Glutamatergic neuron (in vitro differentiated cells): ENCODE data around the gene SASH1. TPM values are rescaled to one million over a fixed set of nuclear protein-coding genes. Genes with fewer than 3 reads are reported as not detected.

Experiments
- DNase-seq: peaks from one replicate; pipeline ENCODE4 v3.0.0; 2022
- H3K27ac Mint-ChIP-seq: one replicate; pipeline ENCODE4 v1.8.0; 2020; ENCODE audit warnings: mild to moderate bottlenecking, mixed read lengths, inconsistent platforms; ENCODE audit not compliant: unreplicated experiment
- H3K27me3 Mint-ChIP-seq: one replicate; pipeline ENCODE4 v1.8.0; 2020; ENCODE audit warnings: mild to moderate bottlenecking, moderate library complexity, mixed read lengths, inconsistent platforms; ENCODE audit not compliant: unreplicated experiment
- H3K36me3 Mint-ChIP-seq: one replicate; pipeline ENCODE4 v1.8.0; 2020; ENCODE audit warnings: mild to moderate bottlenecking, mixed read lengths, inconsistent platforms; ENCODE audit not compliant: unreplicated experiment
- H3K4me1 Mint-ChIP-seq: one replicate; pipeline ENCODE4 v1.8.0; 2020; ENCODE audit warnings: mild to moderate bottlenecking, low read depth, mixed read lengths, inconsistent platforms; ENCODE audit not compliant: unreplicated experiment
- H3K4me3 Mint-ChIP-seq: one replicate; pipeline ENCODE4 v1.8.0; 2020; ENCODE audit warnings: mild to moderate bottlenecking, mixed read lengths, inconsistent platforms; ENCODE audit not compliant: unreplicated experiment
- H3K9me3 Mint-ChIP-seq: one replicate; pipeline ENCODE4 v1.8.0; 2020; ENCODE audit warnings: mild to moderate bottlenecking, moderate library complexity, mixed read lengths, inconsistent platforms; ENCODE audit not compliant: unreplicated experiment
- CTCF ChIP-seq: fragments of 200-600 bp; sonication (generic); IDR thresholded peaks from one replicate; pipeline ENCODE4 v1.5.0; 2021; ENCODE audit not compliant: partially characterized antibody, unreplicated experiment
- total RNA-seq: library from RNA; stranded (reverse); fragmentation: NEBNext Ultra II Directional; extraction: Animal tissue kit (Norgen Biotek cat#: 25700); gene quantifications from one replicate; pipeline ENCODE4 v1.2.1, GENCODE V29; 2021; ENCODE audit not compliant: unreplicated experiment

The SASH1 gene
- total RNA-seq, 1 donor from 2014 or later = 5.0 TPM

- H3K9me3 Mint-ChIP-seq = no peaks in the 10 kb centered on the region
- TF ChIP-seq CTCF = no peak
- no peaks in the 10 kb centered on the region for H3K36me3 Mint-ChIP-seq
- no peak for DNase-seq
- H3K27me3 Mint-ChIP-seq = peaks cover 2% of the 10 kb centered on the region
- H3K4me1 Mint-ChIP-seq = peaks cover 9% of the 10 kb centered on the region
- no peak overlapping the region for H3K27ac Mint-ChIP-seq
- H3K4me3 Mint-ChIP-seq = no peak overlapping the region
Measured at GRCh38 chr6:148317051-148317450, 25.6 kb upstream of the SASH1 start.

GRCh38 chr6:148317739-148318138 is 24.9 kb upstream of the SASH1 start:
- TF ChIP-seq CTCF = no peak
- H3K4me1 Mint-ChIP-seq = peaks cover 7% of the 10 kb centered on the region
- no peaks in the 10 kb centered on the region for H3K9me3 Mint-ChIP-seq
- H3K27me3 Mint-ChIP-seq = peaks cover 2% of the 10 kb centered on the region
- no peak overlapping the region for H3K4me3 Mint-ChIP-seq
- no peak for DNase-seq
- no peaks in the 10 kb centered on the region for H3K36me3 Mint-ChIP-seq
- H3K27ac Mint-ChIP-seq = no peak overlapping the region

GRCh38 chr6:148322704-148323103 is 19.9 kb upstream of the SASH1 start:
- TF ChIP-seq CTCF = no peak
- Mint-ChIP-seq H3K4me1 (peaks cover 2% of the 10 kb centered on the region), H3K36me3 (no peaks in the 10 kb centered on the region)

GRCh38 chr6:148323344-148323743 is 19.3 kb upstream of the SASH1 start:
- H3K27ac Mint-ChIP-seq = no peak overlapping the region
- H3K4me3 Mint-ChIP-seq = no peak overlapping the region
- no peaks in the 10 kb centered on the region for H3K9me3 Mint-ChIP-seq

More at GRCh38 chr6:148322704-148323103, 19.9 kb upstream of the SASH1 start:
- DNase-seq = no peak
- Mint-ChIP-seq H3K27me3 (no peaks in the 10 kb centered on the region), H3K27ac (no peak overlapping the region), H3K4me3 (no peak overlapping the region), H3K9me3 (no peaks in the 10 kb centered on the region)

More at GRCh38 chr6:148323344-148323743, 19.3 kb upstream of the SASH1 start:
- Mint-ChIP-seq H3K36me3 (no peaks in the 10 kb centered on the region), H3K27me3 (no peaks in the 10 kb centered on the region), H3K4me1 (peaks cover 2% of the 10 kb centered on the region)
- no peak for DNase-seq
- no peak for TF ChIP-seq CTCF
